GM19023 (cell line): ENCODE results near the gene CDCP2.
"Not testable (repeated sequence)": the region's sequence is repeated elsewhere in the genome, so short reads cannot be mapped to it uniquely, and the experiment has no call there.

Experiments used
- ATAC-seq: cut with Tn5 transposase; IDR thresholded peaks from one replicate; pipeline ENCODE4 v1.9.1; 2021; ENCODE audit warnings: mild to moderate bottlenecking, moderate library complexity; ENCODE audit not compliant: unreplicated experiment

Gene CDCP2

GRCh38 chr1:54095546-54096226, 57.1 kb downstream of the CDCP2 start:
- ATAC-seq = no peak

GRCh38 chr1:54094730-54095105, 58.1 kb downstream of the CDCP2 start:
- not testable (repeated sequence) for ATAC-seq

- no peak for ATAC-seq
Measured at GRCh38 chr1:54094001-54094729, 58.6 kb downstream of the CDCP2 start.

GRCh38 chr1:54091666-54092065, 61.1 kb downstream of the CDCP2 start:
- no peak for ATAC-seq

GRCh38 chr1:54088385-54088784, 64.4 kb downstream of the CDCP2 start:
- ATAC-seq = no peak

- no peak for ATAC-seq
Measured at GRCh38 chr1:54086754-54087153, 66.0 kb downstream of the CDCP2 start.

GRCh38 chr1:54084794-54085193, 68.0 kb downstream of the CDCP2 start:
- no peak for ATAC-seq
